ENCODE results near the gene PAN2.
A peak's percentile ranks its signal among the peaks of the same experiment; 100 is the strongest.
"Not testable (repeated sequence)": the region's sequence is repeated elsewhere in the genome, so short reads cannot be mapped to it uniquely, and the experiment has no call there.

Gene PAN2

GRCh38 chr12:56333679-56334489, at the start of gene PAN2:
PAN2 (minus strand) TSS chr12:56334000; CDS start chr12:56333094, 906 bp downstream.
- DNase-seq = peak; percentile 85 to 86

- DNase-seq = no peak
Observed at GRCh38 chr12:56382611-56383010, 48.8 kb upstream of the PAN2 start.

- no peak for DNase-seq
Observed at GRCh38 chr12:56377989-56378316, 44.2 kb upstream of the PAN2 start.

- no peak for DNase-seq
Observed at GRCh38 chr12:56377310-56377988, 43.6 kb upstream of the PAN2 start.

- DNase-seq = no peak
Observed at GRCh38 chr12:56375598-56376434, 42.0 kb upstream of the PAN2 start.

GRCh38 chr12:56374726-56375597, 41.2 kb upstream of the PAN2 start:
- DNase-seq = no peak

- DNase-seq = no peak
Observed at GRCh38 chr12:56373515-56373914, 39.7 kb upstream of the PAN2 start.

- DNase-seq = no peak
Observed at GRCh38 chr12:56366948-56367347, 33.1 kb upstream of the PAN2 start.

GRCh38 chr12:56362130-56363059, 28.6 kb upstream of the PAN2 start, which contains the start of gene APOF:
APOF (minus strand) TSS chr12:56362857; CDS start chr12:56362745, 112 bp downstream.
- no peak for DNase-seq

GRCh38 chr12:56361487-56362129, 27.8 kb upstream of the PAN2 start:
- no peak for DNase-seq

GRCh38 chr12:56359851-56360767, 26.3 kb upstream of the PAN2 start, which contains the start of gene STAT2:
STAT2 (minus strand) TSS chr12:56360107; CDS start chr12:56356571, 3,536 bp downstream.
- peak; percentile 95 to 96 for DNase-seq

GRCh38 chr12:56358836-56359532, 25.2 kb upstream of the PAN2 start:
- no peak for DNase-seq

GRCh38 chr12:56351325-56351724, 17.5 kb upstream of the PAN2 start:
- no peak for DNase-seq

- no peak for DNase-seq
Observed at GRCh38 chr12:56350662-56351061, 16.9 kb upstream of the PAN2 start.

GRCh38 chr12:56348776-56349175, 15.0 kb upstream of the PAN2 start:
- DNase-seq = no peak

GRCh38 chr12:56347255-56347654, 13.5 kb upstream of the PAN2 start:
- DNase-seq = not testable (repeated sequence)

- peak in 1 of 2 donors; percentile 15 for DNase-seq
Observed at GRCh38 chr12:56346675-56347074, 12.9 kb upstream of the PAN2 start.

GRCh38 chr12:56342290-56342689, 8.5 kb upstream of the PAN2 start:
- DNase-seq = not testable (repeated sequence)

GRCh38 chr12:56341616-56342015, 7.8 kb upstream of the PAN2 start:
- DNase-seq = no peak
